HepG2 (cell line): ENCODE data around the gene MAPK9.

ENCODE experiments used
- ZHX1 ChIP-seq: sonication (generic); formaldehyde crosslinking; IDR thresholded peaks from 2 replicates; pipeline ENCODE4 v1.8.1; 2022; ENCODE audit warnings: low read depth, mild to moderate bottlenecking, missing genetic modification reagents
- ZNF83 ChIP-seq: sonication (generic); formaldehyde crosslinking; IDR thresholded peaks from 2 replicates; pipeline ENCODE4 v1.4.0; 2020; ENCODE audit warnings: missing genetic modification reagents, mild to moderate bottlenecking, borderline replicate concordance
- TF ChIP-seq, protein P1 (sequence below): sonication (generic); formaldehyde crosslinking; IDR thresholded peaks from 2 replicates; pipeline ENCODE4 v1.8.0; 2022; ENCODE audit warnings: low read depth, missing genetic modification reagents

- TF ChIP-seq ZHX1 (CRISPR knock-in tag) (no peak), ZNF83 (CRISPR knock-in tag) (no peak)
- TF ChIP-seq, protein P1, sequence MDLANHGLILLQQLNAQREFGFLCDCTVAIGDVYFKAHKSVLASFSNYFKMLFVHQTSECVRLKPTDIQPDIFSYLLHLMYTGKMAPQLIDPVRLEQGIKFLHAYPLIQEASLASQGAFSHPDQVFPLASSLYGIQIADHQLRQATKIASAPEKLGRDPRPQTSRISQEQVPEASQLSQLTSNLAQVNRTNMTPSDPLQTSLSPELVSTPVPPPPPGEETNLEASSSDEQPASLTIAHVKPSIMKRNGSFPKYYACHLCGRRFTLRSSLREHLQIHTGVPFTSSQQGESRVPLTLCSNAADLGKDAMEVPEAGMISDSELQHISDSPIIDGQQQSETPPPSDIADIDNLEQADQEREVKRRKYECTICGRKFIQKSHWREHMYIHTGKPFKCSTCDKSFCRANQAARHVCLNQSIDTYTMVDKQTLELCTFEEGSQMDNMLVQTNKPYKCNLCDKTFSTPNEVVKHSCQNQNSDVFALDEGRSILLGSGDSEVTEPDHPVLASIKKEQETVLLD (CRISPR knock-in tag): no peak
Measured at GRCh38 chr5:180215783-180216630, 75.9 kb downstream of the MAPK9 start.
